ENCODE data around the gene TRIP4. TPM values are rescaled to one million over a fixed set of nuclear protein-coding genes. Genes with fewer than 3 reads are reported as not detected.

The TRIP4 gene
- total and polyA plus RNA-seq, 9 of the 15 experiments (the other 6 are each of a cell fraction or from before 2014, with no cell fraction given) = 7.6 to 23.3 (median 16.7) TPM

GRCh38 chr15:64430000-64430735 lies 42.5 kb downstream of the TRIP4 start (continued):
- peak; percentile 59; the same call in 1 of the 2 replicates for TF ChIP-seq CUX1 (CRISPR knock-in tag; IDR thresholded peaks at IDR 0.05)
- TF ChIP-seq ZNF133 (CRISPR knock-in tag; IDR thresholded peaks at IDR 0.05) = no peak
- no peak for TF ChIP-seq RBM39 (optimal IDR thresholded peaks at IDR 0.05; ENCODE audit: low read depth, low read length)
- TF ChIP-seq ID3 (CRISPR knock-in tag; IDR thresholded peaks at IDR 0.05) = no peak
- TF ChIP-seq ID3 (tag; IDR thresholded peaks at IDR 0.05) = no peak
- no peak for TF ChIP-seq PHB (CRISPR knock-in tag; IDR thresholded peaks at IDR 0.05)
- TF ChIP-seq ZC3H11A (IDR thresholded peaks at IDR 0.05; ENCODE audit: low read depth, low read length) = no peak
- no peak for TF ChIP-seq SNAPC5 (CRISPR knock-in tag; IDR thresholded peaks at IDR 0.05)
- no peak for TF ChIP-seq YBX1 (IDR thresholded peaks at IDR 0.05)
- TF ChIP-seq ZNF695 (CRISPR knock-in tag; IDR thresholded peaks at IDR 0.05) = no peak
- no peak for TF ChIP-seq FOXJ2 (tag; IDR thresholded peaks at IDR 0.05)
- no peak for TF ChIP-seq RHOXF2B (CRISPR knock-in tag; conservative IDR thresholded peaks at IDR 0.05)
- peak; percentile 91 for TF ChIP-seq CBFA2T3 (IDR thresholded peaks at IDR 0.05)
- no peak for TF ChIP-seq MTA1 (IDR thresholded peaks at IDR 0.05; ENCODE audit: borderline replicate concordance)
- peak; percentile 84 for TF ChIP-seq TAL1 (IDR thresholded peaks at IDR 0.05)
- TF ChIP-seq BDP1 (IDR thresholded peaks at IDR 0.05; ENCODE audit: insufficient read depth, insufficient read length) = no peak
- TF ChIP-seq KAT7 (CRISPR knock-in tag; IDR thresholded peaks at IDR 0.05; ENCODE audit: borderline replicate concordance) = no peak
- TF ChIP-seq NFXL1 (CRISPR knock-in tag; IDR thresholded peaks at IDR 0.05) = no peak
- no peak for TF ChIP-seq DNMT1 (IDR thresholded peaks at IDR 0.05)
- TF ChIP-seq NFATC3 (IDR thresholded peaks at IDR 0.05) = no peak
- no peak for TF ChIP-seq MAX (CRISPR knock-in tag; IDR thresholded peaks at IDR 0.05)
- TF ChIP-seq RFX1 (IDR thresholded peaks at IDR 0.05) = no peak
- no peak for TF ChIP-seq NFYB (IDR thresholded peaks at IDR 0.05; ENCODE audit: extremely low read depth, insufficient read length)
- no peak for TF ChIP-seq IRF2 (CRISPR knock-in tag; IDR thresholded peaks at IDR 0.05)
- TF ChIP-seq TOE1 (IDR thresholded peaks at IDR 0.05; ENCODE audit: borderline replicate concordance) = no peak
- no peak for TF ChIP-seq TOE1 (CRISPR knock-in tag; IDR thresholded peaks at IDR 0.05; ENCODE audit: borderline replicate concordance, low read depth)
- no peak for TF ChIP-seq NCOA2 (IDR thresholded peaks at IDR 0.05; ENCODE audit: partially characterized antibody in 2 of 2)

Data from K562 (cell line).